Measurements from ENCODE around the gene COL5A2. TPM values are rescaled to one million over a fixed set of nuclear protein-coding genes. Genes with fewer than 3 reads are reported as not detected.
A peak's percentile ranks its signal among the peaks of the same experiment; 100 is the strongest.

COL5A2 gene
- total RNA-seq, 1 donor from 2014 or later = 1,927 TPM

DNA sequence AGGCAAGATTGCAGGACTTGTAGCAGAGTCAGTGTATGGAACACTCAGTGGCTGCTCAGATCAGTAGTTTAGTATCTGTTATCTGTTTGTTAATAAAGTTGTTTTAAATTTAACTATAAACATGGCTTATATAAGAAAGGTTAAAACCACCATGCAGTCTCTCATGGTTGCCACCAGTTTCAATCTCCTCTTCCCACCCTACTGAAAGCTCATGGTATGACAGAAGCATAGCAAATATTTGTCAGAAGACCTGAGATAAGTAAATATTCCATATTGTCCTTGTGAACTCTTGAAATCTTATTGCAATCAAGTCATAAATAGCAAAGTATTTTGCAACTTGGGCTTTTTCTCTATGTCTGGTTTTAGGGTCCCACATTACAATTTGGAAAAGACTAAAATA is 2.1 kb upstream of the COL5A2 start:
- H3K36me3 Mint-ChIP-seq (ENCODE audit: low read depth) = peaks cover 15% of the 10 kb centered on the region
- H3K4me1 Mint-ChIP-seq (ENCODE audit: low read depth) = peaks cover 16% of the 10 kb centered on the region
- H3K4me3 Mint-ChIP-seq (ENCODE audit: unreplicated experiment) = no peak overlapping the region
- no peaks in the 10 kb centered on the region for H3K27me3 Mint-ChIP-seq (ENCODE audit: low read depth)
- no peaks in the 10 kb centered on the region for H3K9me3 Mint-ChIP-seq (ENCODE audit: low read depth)
- no peak for DNase-seq (ENCODE audit: low spot score)
- H3K27ac Mint-ChIP-seq (ENCODE audit: unreplicated experiment) = no peak overlapping the region
- TF ChIP-seq, protein P1, sequence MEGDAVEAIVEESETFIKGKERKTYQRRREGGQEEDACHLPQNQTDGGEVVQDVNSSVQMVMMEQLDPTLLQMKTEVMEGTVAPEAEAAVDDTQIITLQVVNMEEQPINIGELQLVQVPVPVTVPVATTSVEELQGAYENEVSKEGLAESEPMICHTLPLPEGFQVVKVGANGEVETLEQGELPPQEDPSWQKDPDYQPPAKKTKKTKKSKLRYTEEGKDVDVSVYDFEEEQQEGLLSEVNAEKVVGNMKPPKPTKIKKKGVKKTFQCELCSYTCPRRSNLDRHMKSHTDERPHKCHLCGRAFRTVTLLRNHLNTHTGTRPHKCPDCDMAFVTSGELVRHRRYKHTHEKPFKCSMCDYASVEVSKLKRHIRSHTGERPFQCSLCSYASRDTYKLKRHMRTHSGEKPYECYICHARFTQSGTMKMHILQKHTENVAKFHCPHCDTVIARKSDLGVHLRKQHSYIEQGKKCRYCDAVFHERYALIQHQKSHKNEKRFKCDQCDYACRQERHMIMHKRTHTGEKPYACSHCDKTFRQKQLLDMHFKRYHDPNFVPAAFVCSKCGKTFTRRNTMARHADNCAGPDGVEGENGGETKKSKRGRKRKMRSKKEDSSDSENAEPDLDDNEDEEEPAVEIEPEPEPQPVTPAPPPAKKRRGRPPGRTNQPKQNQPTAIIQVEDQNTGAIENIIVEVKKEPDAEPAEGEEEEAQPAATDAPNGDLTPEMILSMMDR (IDR thresholded peaks at IDR 0.05) = no peak

DNA sequence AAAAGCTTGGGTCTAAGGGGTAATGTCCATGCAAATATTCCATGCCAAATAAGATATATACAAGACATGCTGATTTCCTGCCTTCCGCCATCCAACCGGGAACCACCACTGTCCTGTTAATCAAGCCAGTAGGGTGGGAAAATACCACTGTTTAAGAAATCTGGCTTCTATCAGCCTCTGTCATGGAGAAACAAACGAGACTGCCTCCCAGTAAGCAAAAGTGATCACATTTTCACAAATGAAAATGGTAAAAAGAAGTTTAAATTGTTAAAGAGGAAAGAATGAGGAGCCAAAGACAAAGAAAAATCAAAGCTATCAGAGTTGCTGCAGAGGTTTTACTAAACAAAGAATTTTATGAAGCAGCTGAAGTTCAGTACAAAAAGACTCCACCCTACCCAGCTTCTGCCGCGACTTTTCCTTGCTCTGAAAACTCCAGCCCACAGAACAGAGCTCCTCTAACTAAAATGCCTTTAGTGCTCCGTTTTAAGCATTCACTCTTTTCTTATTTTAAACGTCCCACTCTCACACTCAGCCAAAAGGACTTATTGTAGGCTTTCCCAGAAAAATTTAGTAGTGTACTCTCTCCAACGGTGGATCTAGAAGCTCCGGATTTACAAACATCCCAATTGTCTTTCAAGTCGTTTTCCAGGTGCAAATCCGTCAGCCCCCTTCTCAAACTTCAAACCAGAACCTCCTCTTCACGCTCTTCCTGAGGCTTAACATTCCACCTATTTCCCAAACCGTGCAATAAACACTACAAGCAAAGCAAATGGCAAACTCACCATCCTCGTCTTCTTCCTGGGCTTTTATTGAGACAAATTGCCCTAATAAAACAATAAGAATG is 613 bp downstream of the COL5A2 start:
- H3K36me3 Mint-ChIP-seq (ENCODE audit: low read depth) = peaks cover 21% of the 10 kb centered on the region
- peak overlapping the region; percentile 95 for H3K27ac Mint-ChIP-seq (ENCODE audit: unreplicated experiment)
- H3K4me3 Mint-ChIP-seq (ENCODE audit: unreplicated experiment) = peak overlapping the region; percentile 95
- peaks cover 37% of the 10 kb centered on the region for H3K4me1 Mint-ChIP-seq (ENCODE audit: low read depth)
- TF ChIP-seq, protein P1 (IDR thresholded peaks at IDR 0.05) = no peak
- no peaks in the 10 kb centered on the region for H3K27me3 Mint-ChIP-seq (ENCODE audit: low read depth)
- H3K9me3 Mint-ChIP-seq (ENCODE audit: low read depth) = no peaks in the 10 kb centered on the region
- no peak for DNase-seq (ENCODE audit: low spot score)

DNA sequence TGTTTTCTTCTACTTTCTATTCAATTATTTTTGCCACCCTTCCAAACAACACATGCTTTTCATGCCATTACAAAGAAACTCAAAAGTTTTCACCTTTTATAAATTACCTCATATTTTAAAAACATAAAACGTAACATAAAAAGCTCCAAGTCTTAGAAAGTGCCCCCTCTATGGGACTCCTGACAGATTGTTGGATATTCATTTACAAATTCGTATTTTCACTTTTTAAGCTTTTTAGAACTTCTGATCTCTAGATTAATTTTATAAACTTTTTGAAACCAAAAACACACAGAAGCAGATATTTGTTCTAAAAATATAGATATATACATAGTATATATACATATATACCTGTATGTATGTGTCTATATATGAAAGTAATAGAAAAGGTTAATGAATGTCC is 1.5 kb downstream of the COL5A2 start:
- no peaks in the 10 kb centered on the region for H3K9me3 Mint-ChIP-seq (ENCODE audit: low read depth)
- H3K36me3 Mint-ChIP-seq (ENCODE audit: low read depth) = peaks cover 24% of the 10 kb centered on the region
- H3K27me3 Mint-ChIP-seq (ENCODE audit: low read depth) = no peaks in the 10 kb centered on the region
- H3K4me3 Mint-ChIP-seq (ENCODE audit: unreplicated experiment) = peak overlapping the region; percentile 95
- H3K4me1 Mint-ChIP-seq (ENCODE audit: low read depth) = peaks cover 40% of the 10 kb centered on the region
- DNase-seq (ENCODE audit: low spot score) = no peak
- TF ChIP-seq, protein P1 (IDR thresholded peaks at IDR 0.05) = peak; percentile 78
- peak overlapping the region; percentile 98 for H3K27ac Mint-ChIP-seq (ENCODE audit: unreplicated experiment)

DNA sequence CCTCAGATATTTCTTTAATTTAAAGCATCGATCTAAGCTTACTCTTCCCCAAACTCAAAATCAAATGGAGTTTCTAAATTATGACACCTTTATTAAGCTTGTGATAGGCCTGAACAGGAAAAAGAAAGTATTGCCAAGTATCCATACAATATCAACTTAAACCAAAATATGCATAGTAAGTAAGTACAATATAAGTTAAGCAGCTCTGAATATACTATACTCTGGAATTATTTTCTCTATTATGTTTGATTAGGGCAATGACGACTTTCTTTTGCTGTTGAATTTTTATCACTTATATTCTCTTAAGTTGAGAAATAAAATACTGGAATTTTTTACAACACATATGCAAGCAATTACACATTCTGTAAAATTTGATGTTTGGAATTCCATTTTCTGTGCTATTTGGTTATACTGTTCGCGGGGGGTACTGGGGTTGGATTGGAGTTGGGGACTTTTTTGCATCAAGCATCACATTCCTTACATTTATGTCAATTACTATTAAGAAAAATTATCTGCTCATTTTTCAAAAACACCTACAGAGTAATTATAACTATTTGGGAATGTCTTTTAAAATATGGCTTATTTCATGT is 2.2 kb downstream of the COL5A2 start:
- Mint-ChIP-seq H3K4me1 (ENCODE audit: low read depth) (peaks cover 40% of the 10 kb centered on the region), H3K27me3 (ENCODE audit: low read depth) (no peaks in the 10 kb centered on the region), H3K4me3 (ENCODE audit: unreplicated experiment) (peak overlapping the region; percentile 95), H3K36me3 (ENCODE audit: low read depth) (peaks cover 26% of the 10 kb centered on the region), H3K27ac (ENCODE audit: unreplicated experiment) (peak overlapping the region; percentile 98), H3K9me3 (ENCODE audit: low read depth) (no peaks in the 10 kb centered on the region)
- TF ChIP-seq, protein P1 (IDR thresholded peaks at IDR 0.05) = no peak
- no peak for DNase-seq (ENCODE audit: low spot score)

DNA sequence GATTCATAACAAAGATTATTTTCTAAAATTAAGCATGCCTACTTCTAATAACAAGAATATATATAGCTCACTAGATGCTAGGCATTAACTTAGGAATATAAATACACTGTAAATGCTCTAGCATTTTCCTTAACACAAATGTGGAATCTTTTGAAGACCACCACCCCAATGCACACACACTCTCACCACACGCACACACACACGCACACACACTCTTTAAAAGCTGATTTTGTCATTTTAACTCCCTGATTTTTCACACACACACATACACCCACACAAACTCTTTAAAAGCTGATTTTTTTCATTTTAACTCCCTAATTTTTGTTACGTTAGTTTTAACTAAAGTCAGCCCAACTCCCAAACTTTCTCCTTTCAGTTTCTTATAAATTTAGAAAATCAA is 3.0 kb downstream of the COL5A2 start:
- no peaks in the 10 kb centered on the region for H3K9me3 Mint-ChIP-seq (ENCODE audit: low read depth)
- DNase-seq (ENCODE audit: low spot score) = no peak
- H3K27ac Mint-ChIP-seq (ENCODE audit: unreplicated experiment) = peak overlapping the region; percentile 98
- H3K36me3 Mint-ChIP-seq (ENCODE audit: low read depth) = peaks cover 26% of the 10 kb centered on the region
- peaks cover 40% of the 10 kb centered on the region for H3K4me1 Mint-ChIP-seq (ENCODE audit: low read depth)
- peak overlapping the region; percentile 95 for H3K4me3 Mint-ChIP-seq (ENCODE audit: unreplicated experiment)
- no peaks in the 10 kb centered on the region for H3K27me3 Mint-ChIP-seq (ENCODE audit: low read depth)
- TF ChIP-seq, protein P1 (IDR thresholded peaks at IDR 0.05) = no peak
